Myocyte (in vitro differentiated cells): ENCODE results near the gene KCNC1. TPM values are rescaled to one million over a fixed set of nuclear protein-coding genes. Genes with fewer than 3 reads are reported as not detected.

Experiments used
- DNase-seq: peaks from one replicate; pipeline ENCODE4 v3.0.0-alpha.2; 2012; ENCODE audit warnings: low read depth
- total RNA-seq: library from RNA; depleted of rRNA; stranded (reverse); fragments of >200 nt; gene quantifications from 2 replicates; pipeline ENCODE4 v1.2.3, GENCODE V29; 2014

KCNC1 gene
- total RNA-seq, 1 donor from 2014 or later, result 0.27 TPM

DNA sequence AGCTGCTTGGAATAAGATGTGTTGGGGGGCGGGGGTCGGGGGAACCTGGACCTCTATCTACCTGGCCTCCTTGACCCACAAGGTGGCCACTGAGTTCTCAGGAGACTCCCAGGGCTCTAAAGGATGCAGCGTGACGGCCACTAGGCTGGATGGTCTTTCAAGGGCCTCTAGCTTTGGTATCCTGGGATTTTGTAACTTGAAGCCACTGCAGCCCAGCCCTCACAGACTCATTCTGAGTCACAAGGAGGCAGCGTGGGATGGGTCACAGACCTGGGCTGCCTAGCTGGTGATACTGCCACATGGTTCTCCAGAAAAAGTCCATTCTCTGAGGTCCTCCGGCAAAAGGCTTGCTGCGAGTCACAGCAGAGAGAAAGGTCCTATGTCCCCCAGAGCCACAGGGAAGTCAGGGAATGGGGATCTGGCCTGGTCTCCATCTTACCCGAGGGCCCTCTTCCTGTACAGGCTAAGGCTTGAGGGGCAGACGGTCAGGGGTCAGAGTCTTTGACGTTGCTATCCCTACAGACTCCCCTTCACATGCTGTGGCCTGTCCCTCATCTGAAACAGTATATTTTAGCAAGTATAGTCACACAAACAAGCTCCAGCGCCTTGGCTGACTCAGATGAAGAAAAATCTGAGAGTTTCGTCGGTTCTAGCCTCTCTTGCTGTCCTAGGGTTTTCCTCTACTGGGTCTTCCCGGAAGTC lies 52.4 kb downstream of the KCNC1 start:
- DNase-seq, result peak; percentile 83

DNA sequence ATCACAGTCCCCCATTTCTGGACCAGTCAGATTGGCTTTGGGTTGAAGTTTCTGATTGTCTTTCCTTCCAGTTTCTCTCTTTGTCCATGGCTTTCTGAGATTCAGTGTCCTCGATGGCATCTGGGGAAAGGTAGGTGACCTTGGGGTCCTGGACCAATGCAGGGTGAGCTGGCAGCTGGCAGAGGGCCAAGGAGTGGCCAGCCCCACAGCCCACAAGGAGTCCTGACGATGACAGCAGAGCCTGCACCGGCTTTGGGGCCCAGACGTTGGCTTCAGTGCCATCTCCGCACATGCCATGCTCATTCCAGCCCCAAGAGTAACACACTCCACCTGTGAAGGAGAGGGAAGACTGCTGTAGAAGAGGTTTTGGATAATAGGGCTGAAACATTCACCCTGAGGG lies 53.5 kb downstream of the KCNC1 start:
- no peak for DNase-seq

DNA sequence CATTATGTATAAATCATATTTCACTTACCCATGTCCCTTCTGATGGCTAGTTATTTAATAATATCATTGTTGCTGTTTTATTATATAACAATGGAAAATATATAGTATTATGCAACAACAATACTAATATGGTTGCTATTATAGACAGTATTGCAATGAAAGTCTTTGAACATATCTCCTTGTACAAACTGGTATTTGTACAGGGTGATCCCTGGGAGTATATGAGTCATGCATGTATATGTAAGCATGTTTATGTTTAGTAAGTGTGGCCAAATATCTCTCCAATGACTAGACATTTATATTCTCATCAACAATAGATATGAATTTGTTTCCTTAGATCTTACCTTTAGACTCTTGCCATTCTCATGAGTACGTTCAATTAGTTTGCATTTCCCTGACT lies 55.9 kb downstream of the KCNC1 start:
- DNase-seq, result no peak

DNA sequence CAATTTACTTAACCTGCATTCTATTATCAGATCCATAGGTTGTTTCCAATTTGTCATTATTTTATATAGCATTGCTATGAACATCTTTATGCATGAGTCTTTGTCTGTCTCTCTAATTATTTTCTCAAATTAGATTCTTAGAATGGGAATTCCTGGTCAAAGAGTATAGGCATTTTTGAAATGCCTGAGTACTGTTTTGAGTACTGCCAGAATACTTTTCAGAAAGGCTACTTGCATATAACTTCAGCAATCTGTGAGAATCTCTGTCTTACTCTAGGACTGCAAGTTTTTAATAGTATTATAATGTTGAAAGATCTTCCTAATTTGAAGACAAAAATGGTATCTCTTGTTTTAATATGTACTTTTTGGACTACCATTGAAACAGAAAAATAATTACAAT lies 56.6 kb downstream of the KCNC1 start:
- DNase-seq, result no peak

DNA sequence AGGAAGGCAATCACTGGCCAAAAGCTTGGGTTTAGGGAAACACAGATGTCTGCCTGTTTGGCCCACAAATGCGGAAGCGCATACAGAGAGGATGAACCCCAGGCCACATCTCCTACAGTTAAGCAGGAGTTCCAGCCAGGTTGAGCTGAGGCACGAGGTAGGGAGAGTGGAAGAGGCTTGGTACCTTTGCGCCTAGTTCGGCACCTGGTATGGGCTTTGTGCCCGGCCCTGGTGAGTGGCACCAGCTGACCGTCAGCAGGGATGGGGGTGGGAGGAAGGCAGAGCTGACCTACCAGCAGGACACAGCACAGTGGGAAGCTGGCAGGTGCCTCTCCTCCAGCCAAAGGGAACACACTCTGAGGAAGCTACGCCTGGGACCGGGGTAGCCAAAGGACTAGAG lies 57.6 kb downstream of the KCNC1 start:
- no peak for DNase-seq

DNA sequence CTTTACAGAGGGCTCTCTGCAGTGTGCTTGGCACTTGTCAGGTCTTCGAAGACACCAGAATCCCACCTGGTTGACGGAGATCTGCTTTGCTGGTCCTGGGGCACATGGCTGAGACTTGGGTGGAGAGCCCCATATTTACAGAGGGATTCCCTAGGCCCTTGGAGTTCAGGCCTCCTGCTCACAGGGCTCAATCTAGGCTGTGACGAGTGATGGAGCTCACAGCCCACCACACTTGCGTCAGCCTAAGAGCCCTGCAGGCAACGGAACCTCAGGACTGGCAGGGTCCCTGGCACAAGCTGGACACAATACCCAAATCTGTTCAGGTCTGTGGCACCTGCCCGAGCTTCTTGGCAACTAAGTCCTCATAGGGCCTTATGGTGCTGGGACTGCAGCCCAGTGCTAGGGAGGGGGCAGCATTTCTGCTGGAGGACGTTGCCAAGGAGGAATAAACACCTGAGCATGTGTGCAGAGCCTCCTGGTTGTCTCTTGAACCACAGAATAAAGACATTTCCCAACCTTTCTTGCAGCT lies 59.1 kb downstream of the KCNC1 start:
- no peak for DNase-seq

DNA sequence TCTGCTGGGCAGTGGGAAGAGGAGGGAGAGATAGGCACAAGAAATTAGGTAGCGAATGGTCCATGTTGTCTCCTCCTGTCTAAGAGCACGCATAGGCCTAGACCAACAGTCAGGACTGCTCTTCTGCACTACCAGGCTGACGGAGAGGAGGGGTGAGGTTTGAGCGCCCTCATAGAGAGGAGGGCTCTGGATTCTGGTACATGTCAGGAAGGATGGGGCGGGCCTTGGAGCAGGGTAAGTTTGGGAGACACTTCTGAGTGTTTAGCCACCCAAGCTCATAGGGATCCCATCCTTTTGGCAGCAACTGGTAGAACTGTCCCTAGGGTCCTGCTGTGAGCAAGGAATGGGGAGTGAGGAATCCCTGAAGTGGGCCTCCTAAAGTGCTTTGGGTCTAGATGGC lies 60.4 kb downstream of the KCNC1 start:
- no peak for DNase-seq

DNA sequence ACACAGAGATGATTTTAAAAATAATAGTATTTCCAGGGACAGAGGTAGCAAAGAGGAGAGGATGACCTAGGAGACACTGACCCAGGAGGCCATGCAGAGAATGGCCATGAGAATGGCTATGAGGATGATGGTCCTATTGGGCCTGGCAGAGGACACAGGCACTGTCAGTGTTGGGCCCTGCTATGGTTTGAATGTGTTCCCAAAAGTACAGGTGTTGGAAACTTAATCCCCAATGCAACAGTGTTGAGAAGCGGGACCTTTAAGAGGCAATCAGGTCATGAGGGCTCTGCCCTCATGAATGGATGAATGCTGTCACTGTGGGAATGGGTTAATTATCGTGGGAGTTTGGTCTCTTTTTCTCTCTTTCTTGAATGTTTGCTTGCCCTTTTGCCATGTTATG lies 61.6 kb downstream of the KCNC1 start:
- no peak for DNase-seq

DNA sequence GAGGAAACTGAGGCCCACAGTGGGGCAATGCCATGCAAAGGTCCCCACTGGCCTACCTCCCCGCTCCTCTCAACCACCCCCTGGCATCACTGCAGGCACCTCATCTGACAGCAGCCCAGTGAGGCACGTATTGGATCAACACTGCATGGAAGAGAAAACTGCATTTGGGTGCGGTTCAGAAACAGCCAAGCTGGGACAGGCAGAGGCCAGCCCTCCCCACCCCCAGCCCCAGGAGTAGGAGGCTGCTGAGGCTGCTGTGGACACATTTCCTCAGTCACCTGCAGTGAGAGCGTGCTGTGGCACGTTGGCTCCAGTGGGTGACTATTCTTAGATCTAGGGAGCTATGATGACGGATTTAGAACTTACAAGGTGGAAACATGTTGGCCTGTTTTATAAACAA lies 63.7 kb downstream of the KCNC1 start:
- DNase-seq, result no peak

DNA sequence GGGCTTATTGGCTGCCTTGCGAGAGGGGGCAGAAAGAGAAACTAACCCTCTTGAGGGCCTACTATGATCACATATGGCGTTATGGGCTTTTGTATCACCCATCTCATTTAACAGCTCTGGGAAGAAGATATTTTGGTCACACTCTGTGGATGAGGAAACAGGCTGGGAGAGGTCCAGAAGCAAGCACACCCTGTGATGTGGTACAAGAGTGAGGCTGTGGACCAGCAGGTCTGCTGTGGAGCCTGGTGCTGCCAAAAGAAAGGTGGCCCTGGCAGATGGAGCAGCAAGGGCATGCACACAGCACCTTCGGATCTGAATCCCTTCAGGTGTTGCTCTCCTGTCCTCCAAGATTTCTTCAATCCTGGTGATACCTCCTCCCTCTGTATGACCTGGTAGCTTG lies 64.1 kb downstream of the KCNC1 start:
- no peak for DNase-seq

DNA sequence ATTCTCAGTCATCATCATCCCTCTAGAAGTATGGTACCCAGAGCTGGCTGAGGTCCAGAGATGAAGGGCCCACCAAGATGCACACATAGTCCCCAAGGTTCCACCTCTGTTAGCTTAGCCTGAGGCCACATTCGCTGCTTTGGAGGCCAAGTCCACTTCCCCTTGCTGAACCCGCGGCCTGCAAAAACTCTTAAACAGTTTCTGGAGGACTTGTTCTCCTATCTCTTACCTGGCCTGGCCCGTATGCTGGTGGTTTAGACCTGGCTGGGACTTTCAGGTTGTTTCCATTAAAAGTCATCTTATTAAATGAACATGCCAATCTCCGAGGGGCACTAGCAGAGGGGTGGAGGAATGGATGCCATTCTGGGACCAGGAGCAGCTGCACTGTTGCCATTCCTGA lies 64.6 kb downstream of the KCNC1 start:
- no peak for DNase-seq

DNA sequence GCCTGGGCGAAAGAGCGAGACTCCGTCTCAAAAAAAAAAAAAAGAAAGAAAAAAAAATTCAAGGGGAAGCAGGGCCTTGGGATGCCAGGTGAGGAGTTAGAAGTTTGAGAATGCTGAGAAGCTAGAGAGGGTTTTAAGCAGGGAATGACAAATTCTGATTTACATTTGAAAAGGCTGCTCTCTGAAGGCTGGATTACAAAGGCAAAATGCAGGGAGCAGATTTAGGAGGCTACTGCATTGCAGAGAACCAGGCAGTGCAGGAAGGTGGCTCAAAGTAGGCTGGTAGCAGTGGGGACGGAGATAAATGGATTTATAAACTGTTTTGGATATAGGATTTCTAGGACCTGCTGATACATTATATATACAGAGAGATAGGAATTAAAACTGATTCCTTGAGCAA lies 66.6 kb downstream of the KCNC1 start:
- DNase-seq, result no peak

DNA sequence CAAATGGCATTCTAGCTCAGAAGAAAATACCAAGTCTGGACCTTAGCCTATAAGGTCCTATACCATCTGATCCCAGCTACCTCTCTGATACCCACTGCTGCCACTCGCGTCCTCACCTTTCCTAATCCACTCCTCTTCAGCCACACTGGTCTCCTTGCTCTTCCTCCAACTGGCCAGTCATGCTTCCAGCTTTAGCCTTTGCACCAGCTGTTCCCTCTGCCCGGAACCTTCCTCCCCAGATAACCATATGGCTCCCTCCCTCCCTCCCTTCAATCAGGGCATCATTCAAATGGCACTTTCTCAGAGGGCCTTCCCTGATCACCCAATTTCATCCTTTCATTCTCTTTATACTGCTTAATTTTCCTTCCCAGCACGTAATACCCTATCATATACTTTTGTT lies 67.9 kb downstream of the KCNC1 start:
- DNase-seq, result peak; percentile 60

DNA sequence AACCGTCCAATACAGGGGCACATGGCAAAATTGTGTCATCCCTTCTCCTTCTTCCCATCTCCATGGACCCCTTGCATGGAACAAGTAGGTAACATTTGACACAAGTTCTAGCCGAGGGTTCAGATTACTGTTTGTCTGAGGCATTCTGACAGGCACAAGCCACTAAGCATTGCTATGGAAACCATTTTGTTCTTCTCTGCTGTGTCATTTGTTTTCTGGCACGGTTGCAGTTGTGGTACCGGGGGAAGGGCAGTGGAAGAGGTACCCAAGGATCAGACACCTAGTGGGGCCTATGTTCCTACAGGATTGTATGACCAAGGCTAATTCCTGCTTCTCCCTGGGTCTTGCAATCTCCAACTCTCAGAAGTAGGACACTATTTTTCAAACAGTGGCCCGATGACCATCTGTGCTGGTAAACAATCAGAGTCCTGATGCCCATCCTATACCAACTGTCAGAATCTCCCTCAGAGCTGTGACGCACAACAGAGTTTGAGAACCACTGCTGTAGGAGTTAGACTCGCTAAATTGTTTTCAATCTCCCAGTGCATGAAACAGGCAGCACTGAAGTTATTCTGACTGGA lies 69.3 kb downstream of the KCNC1 start:
- no peak for DNase-seq

DNA sequence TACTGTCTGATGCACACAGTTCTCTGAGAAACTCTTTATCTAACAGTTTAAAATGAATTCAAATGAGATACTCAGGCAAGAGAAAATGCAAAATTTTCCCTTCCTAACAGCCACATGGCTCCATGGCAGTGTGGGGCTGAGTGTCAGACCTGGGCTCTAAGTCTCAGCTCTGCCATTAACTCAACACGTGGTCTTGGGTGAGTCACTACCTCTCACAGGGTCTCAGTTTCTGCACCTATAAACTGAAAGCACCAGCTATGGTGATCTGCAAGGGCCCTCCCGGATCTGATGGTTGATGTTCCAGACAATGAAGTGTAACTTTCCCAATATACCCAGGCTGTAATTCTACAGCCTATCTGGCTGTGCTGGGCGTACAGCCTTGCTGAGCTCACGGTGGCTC lies 70.5 kb downstream of the KCNC1 start:
- no peak for DNase-seq

DNA sequence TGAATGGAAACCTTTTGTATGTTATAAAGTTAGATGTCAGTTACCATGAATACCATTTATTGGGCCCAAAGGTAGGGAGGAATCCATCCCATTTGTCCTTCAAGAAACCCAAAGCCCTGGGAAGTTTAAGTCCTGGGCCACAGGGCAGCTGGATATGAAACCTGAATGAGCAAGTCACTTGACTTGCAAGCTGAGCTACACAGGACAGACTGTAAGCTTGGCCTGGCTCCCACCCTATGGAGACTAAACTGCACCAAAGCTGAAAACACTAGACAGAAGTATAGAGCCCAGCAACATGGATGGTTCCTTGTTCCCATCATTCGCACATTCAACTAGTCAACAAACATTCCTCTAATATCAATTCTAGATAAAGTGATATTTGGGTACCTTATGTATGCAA lies 71.3 kb downstream of the KCNC1 start:
- DNase-seq, result no peak

DNA sequence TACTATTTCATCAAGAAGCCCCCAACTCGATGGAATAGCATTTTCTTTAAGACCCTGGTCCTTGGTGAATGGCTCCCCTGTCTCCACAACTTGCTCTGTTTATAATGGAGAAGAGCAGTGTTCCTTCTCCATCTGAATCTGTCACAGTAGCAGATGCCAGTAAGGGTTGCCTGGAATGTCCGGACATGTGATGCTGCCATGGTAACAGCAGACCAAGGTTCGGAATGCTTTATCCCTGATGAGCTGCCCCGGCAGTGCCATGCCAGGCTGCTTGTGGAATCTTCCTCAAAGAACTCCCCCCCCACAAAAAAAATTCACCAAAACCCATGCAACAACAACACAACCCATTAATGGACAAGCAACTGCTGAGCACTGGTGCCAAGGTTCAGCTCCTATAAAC lies 72.5 kb downstream of the KCNC1 start:
- peak; percentile 86 for DNase-seq

DNA sequence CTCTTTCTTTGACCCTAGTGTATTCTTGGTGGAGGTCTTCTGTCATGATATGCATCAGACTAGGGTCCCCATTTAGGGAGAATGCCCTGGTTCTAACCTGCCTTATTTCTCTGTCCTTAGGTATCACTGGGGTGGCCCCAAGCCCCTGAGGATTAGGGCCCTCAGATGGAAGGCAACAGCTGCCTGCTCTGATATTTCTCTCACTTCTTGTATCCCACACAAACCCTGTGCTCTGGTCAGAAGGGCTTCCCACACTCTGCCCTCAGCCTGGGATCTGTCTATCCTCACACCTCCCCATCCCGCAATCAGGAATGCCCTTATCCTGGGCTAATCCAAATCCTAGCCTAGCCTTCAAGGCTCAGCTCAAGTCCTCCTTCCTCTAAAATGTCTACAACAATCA lies 75.5 kb downstream of the KCNC1 start:
- peak; percentile 75 for DNase-seq

DNA sequence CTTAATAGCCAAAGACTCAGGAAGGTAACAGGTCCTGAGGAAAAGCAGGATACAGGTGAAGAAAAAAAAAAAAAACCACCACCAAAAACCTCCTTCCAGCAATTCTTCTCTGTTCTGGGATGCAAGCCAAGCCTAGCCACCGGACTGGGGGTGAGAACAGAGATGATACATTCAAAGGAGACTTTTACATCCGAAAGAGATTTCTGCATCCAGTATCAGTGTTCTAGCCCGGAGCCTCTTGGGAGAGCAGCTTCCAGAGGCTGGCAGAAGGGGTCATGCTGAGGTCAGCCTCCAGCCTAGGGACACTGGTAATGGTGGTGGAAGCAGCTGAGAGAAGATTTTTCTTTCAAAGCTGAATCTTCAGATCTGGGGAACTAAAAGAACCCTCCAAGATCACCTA lies 76.2 kb downstream of the KCNC1 start:
- peak; percentile 49 for DNase-seq

DNA sequence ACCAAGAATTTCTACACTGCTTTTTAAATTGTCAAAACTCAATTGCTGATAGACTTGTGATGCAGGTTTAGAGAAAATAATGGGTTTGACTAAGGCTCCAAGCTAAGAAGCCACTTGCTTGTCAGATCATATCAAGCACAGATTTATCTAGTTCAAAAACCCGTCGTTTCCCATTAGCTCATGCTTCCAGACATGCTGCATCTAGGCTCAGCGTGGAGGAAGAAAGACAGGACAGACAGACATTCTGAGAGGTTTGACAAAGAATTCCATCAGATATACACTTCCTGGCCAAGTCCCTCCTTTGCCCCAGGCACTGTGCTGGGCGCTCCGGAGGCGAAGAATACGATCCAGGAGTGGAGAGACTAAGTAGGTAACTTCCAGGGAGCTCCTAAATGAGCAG lies 76.8 kb downstream of the KCNC1 start:
- no peak for DNase-seq

DNA sequence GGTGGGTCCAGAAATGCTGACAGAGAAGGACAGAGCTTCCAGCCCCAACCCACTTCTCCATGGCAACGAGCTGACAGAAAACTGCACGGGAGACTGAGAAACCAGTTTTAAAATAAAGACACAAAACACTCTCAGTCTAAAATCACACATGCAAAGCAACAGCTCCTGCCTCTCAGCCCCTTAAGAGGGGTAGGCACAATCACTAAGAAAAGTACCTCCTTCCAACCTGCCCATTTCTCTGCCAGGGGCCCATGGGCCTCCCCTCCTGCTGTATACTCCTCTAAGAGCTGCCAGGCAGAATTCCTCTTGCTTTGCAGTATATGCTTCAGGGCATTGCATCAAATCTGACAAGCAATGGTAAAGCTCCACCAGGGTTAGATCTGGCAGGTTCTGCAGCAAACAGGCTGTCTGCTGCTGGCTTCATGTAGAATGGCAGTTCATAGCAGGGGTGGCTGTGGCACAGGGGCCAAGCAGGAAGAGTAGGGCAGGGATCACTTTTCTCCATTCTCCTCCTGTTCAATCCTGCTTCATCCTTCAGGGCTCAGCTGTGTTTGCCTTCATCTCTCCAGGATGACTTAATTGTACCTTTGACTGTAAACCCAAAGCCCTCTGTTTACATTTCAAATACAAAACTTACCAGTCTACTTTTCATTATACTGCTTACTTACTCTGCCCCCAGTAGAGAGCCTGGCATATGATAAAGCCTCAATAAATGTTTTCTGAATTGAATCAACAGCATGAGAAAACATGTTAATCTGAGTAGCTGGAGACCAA lies 77.7 kb downstream of the KCNC1 start:
- no peak for DNase-seq

DNA sequence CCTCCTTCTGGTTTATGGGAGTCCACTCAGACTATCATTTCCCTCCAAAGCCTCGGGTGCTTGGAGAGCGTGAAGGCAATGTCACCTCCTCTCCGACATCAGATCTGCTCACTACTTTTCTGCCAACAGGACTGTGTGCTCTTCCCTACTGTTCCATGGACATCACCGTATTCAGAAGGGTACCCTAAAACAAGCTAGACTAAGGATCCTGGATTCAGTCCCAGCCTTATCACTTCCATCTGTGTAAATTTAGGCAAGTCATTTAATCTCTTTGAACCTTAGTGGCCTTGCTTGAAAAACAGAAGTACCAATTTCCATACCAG lies 78.2 kb downstream of the KCNC1 start:
- no peak for DNase-seq
